K562 (cell line): ENCODE measurements around the gene RPS6KL1. TPM values are rescaled to one million over a fixed set of nuclear protein-coding genes. Genes with fewer than 3 reads are reported as not detected.

Experiments used
- ATAC-seq: fragments of 200-7000 bp; cut with Tn5 transposase; 3 replicates; pipeline ENCODE4 v1.9.1; 2020; ENCODE audit warnings: moderate library complexity
- BruUV-seq: library from RNA; stranded (reverse); fragments of 400-500 nt; replicated peaks from 2 replicates; lab custom pipeline; 2021; lab: Mats Ljungman, UMichigan
- CTCF ChIA-PET: fragments of 300-600 bp; formaldehyde crosslinking; extraction: SDS; loops from one replicate; lab custom pipeline; 2021; ENCODE audit warnings: low intra/inter-chr PET ratio; lab: Yijun Ruan, JAX
- POLR2A ChIA-PET: fragments of 300-600, 350-650 bp; sonication (Branson Sonifier 250); formaldehyde crosslinking; extraction: SDS; loops from one replicate; lab custom pipeline; 2021; ENCODE audit warnings: antibody characterized with exemption, inconsistent platforms; lab: Yijun Ruan, JAX
- DNase-seq, 4 experiments: peaks; one replicate each; pipeline versions ENCODE4 v3.0.0 to v3.0.0-alpha.2; 2011 to 2018; ENCODE audit warnings: low spot score in 3 of 4, mixed read lengths in 3 of 4; ENCODE audit errors: extremely low read depth in 1 of 4
- FAIRE-seq: peaks from 2 replicates; lab custom pipeline; 2011; peaks lifted over from hg19 to GRCh38; lab: Jason Lieb, UNC
- H2AFZ ChIP-seq: 2 replicates; pipeline ENCODE4 v1.6.0; 2011; ENCODE audit warnings: low read depth, low read length, control low read depth, inconsistent platforms
- H3K27ac ChIP-seq: fragments of 200-600 bp; 3 replicates; pipeline ENCODE4 v1.8.0; 2011; ENCODE audit warnings: low read depth, mild to moderate bottlenecking, control low read depth, inconsistent platforms, low read length, moderate library complexity, mixed read lengths; ENCODE audit errors: extremely low read depth
- H3K27me3 ChIP-seq, 2 experiments: fragments of 300-600 bp in 1 of 2; 2 replicates in 1 of 2; 3 replicates in 1 of 2; pipeline versions ENCODE4 v1.6.0 to v1.8.0; 2011; ENCODE audit warnings: inconsistent platforms in 2 of 2, low read length in 2 of 2, mild to moderate bottlenecking in 1 of 2, mixed read lengths in 1 of 2, moderate library complexity in 1 of 2; ENCODE audit not compliant: control insufficient read depth in 2 of 2, insufficient read depth in 2 of 2
- H3K36me3 ChIP-seq: fragments of 300-600 bp; 3 replicates; pipeline ENCODE4 v1.8.0; 2011; ENCODE audit warnings: mild to moderate bottlenecking, low read length, inconsistent platforms; ENCODE audit not compliant: control insufficient read depth, insufficient read depth
- H3K4me1 ChIP-seq, 2 experiments: fragments of 200-600 bp in 1 of 2; replicated peaks in 1 of 2; 2 replicates in 1 of 2; 3 replicates in 1 of 2; pipeline versions ENCODE4 v1.5.1 to v1.8.0; 2011; ENCODE audit warnings: inconsistent platforms in 2 of 2, low read length in 2 of 2, mild to moderate bottlenecking in 1 of 2, mixed read lengths in 1 of 2, moderate library complexity in 1 of 2; ENCODE audit not compliant: control insufficient read depth in 2 of 2, insufficient read depth in 2 of 2
- H3K4me2 ChIP-seq: 2 replicates; pipeline ENCODE4 v1.6.1; 2011; ENCODE audit warnings: low read length, control low read depth, inconsistent platforms, mixed read lengths; ENCODE audit not compliant: insufficient read depth
- H3K4me3 ChIP-seq: fragments of 200-600 bp; sonication (generic), shearing (Covaris generic); 2 replicates; pipeline ENCODE4 v1.5.1; 2016; ENCODE audit warnings: control low read depth, inconsistent platforms
- H3K79me2 ChIP-seq: fragments of 200-600 bp; 3 replicates; pipeline ENCODE4 v1.8.0; 2011; ENCODE audit warnings: low read length, inconsistent platforms; ENCODE audit not compliant: control insufficient read depth, insufficient read depth
- H3K9ac ChIP-seq, 2 experiments: 2 replicates each; pipeline versions ENCODE4 v1.6.0 to v1.6.1; 2011; ENCODE audit warnings: low read depth in 2 of 2, low read length in 2 of 2, control low read depth in 1 of 2, inconsistent platforms in 1 of 2, mild to moderate bottlenecking in 1 of 2, mixed read lengths in 1 of 2; ENCODE audit not compliant: insufficient read depth in 1 of 2
- H3K9me1 ChIP-seq: one replicate; pipeline ENCODE4 v1.6.0; 2011; ENCODE audit warnings: inconsistent platforms, mild to moderate bottlenecking, low read length, moderate library complexity; ENCODE audit not compliant: control insufficient read depth, insufficient read depth
- H3K9me3 ChIP-seq: replicated peaks from 2 replicates; pipeline ENCODE4 v1.5.1; 2011; ENCODE audit warnings: low read depth, low read length, inconsistent platforms; ENCODE audit not compliant: control insufficient read depth, insufficient read depth
- H4K20me1 ChIP-seq: replicated peaks from 2 replicates; pipeline ENCODE4 v1.6.1; 2011; ENCODE audit warnings: low read length, inconsistent platforms, mixed read lengths; ENCODE audit not compliant: control insufficient read depth, insufficient read depth
- CREM ChIP-seq: IDR thresholded peaks from 2 replicates; pipeline ENCODE4 v1.6.1; 2014; ENCODE audit warnings: antibody characterized with exemption, low read depth
- HDAC1 ChIP-seq, 2 experiments: fragments of 450-650 bp; IDR thresholded peaks; 2 replicates each; pipeline ENCODE4 v1.6.1; 2016 to 2017; ENCODE audit warnings: inconsistent platforms in 1 of 2, mild to moderate bottlenecking in 1 of 2, moderate library complexity in 1 of 2
- MGA ChIP-seq: fragments of 450-650 bp; IDR thresholded peaks from 2 replicates; pipeline ENCODE4 v1.6.1; 2016; ENCODE audit warnings: mild to moderate bottlenecking, moderate library complexity
- WGBS: fragments of 100-300 bp; shearing (Covaris generic); methylation state at CpG from one replicate; pipeline ENCODE4 v1.1.6; 2016; ENCODE audit warnings: low coverage, mixed read lengths; ENCODE audit not compliant: insufficient coverage; ENCODE audit errors: missing lambda C conversion rate; 5-methylcytosine and 5-hydroxymethylcytosine counted together
- in situ Hi-C: fragments of 300-500 bp; cut with MboI; formaldehyde crosslinking; loops from 4 replicates; pipeline ENCODE4 v1.15.0; 2018; ENCODE audit warnings: inconsistent platforms, mixed read lengths
- intact Hi-C: fragments of 100-400 bp; cut with micrococcal nuclease; formaldehyde crosslinking; loops from 2 replicates; pipeline ENCODE4 v1.14.2; 2022
- polyA plus RNA-seq, 8 experiments: library from polyadenylated mRNA; depleted of rRNA in 4 of 8; stranded (reverse) in 5 of 8; unstranded in 3 of 8; fragments of >200 nt; fragmentation: Nextera tagmentation in 2 of 8; fragmentation: Illumina TruSeq in 1 of 8; extraction: Ambion mirVana in 2 of 8; extraction: Trizol in 1 of 8; gene quantifications; 2 replicates each; pipeline versions ENCODE4 v1.2.1 to v1.2.3, GENCODE V29; 2011 to 2014; ENCODE audit warnings: inconsistent platforms in 1 of 8, missing spikeins in 1 of 8
- total RNA-seq, 7 experiments: library from RNA; depleted of rRNA in 6 of 7; stranded (reverse); fragments of >200 nt in 6 of 7; fragmentation: Illumina TruSeq in 2 of 7; extraction: Trizol in 2 of 7; gene quantifications; 2 replicates each; pipeline versions ENCODE4 v1.2.1 to v1.2.3, GENCODE V29; 2011 to 2021; ENCODE audit warnings: low replicate concordance in 1 of 7
- TF ChIP-seq, protein P1 (sequence below): sonication (generic); formaldehyde crosslinking; IDR thresholded peaks from 2 replicates; pipeline ENCODE4 v1.8.0; 2022; ENCODE audit warnings: mild to moderate bottlenecking, missing genetic modification reagents

The RPS6KL1 gene
- total and polyA plus RNA-seq, 9 of the 15 experiments (the other 6 are each of a cell fraction or from before 2014, with no cell fraction given), result 0.91 to 15.5 (median 8.1) TPM

GRCh38 chr14:74946659-74947281 is 23.7 kb upstream of the RPS6KL1 start (continued):
- TF ChIP-seq, protein P1, sequence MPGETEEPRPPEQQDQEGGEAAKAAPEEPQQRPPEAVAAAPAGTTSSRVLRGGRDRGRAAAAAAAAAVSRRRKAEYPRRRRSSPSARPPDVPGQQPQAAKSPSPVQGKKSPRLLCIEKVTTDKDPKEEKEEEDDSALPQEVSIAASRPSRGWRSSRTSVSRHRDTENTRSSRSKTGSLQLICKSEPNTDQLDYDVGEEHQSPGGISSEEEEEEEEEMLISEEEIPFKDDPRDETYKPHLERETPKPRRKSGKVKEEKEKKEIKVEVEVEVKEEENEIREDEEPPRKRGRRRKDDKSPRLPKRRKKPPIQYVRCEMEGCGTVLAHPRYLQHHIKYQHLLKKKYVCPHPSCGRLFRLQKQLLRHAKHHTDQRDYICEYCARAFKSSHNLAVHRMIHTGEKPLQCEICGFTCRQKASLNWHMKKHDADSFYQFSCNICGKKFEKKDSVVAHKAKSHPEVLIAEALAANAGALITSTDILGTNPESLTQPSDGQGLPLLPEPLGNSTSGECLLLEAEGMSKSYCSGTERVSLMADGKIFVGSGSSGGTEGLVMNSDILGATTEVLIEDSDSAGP, result no peak
- TF ChIP-seq CREM, result no peak

- 23% methylated on average over 16 of the region's 17 CpGs for WGBS
- peak overlapping the region; percentile 72 for H2AFZ ChIP-seq
- peaks cover 2% of the 10 kb centered on the region for H3K9me1 ChIP-seq
- no peaks in the 10 kb centered on the region for H3K27me3 ChIP-seq
- H3K4me2 ChIP-seq, result peak overlapping the region; percentile 40
- H3K9me3 ChIP-seq, result no peaks in the 10 kb centered on the region
- DNase-seq (peak; percentile 72 to 86 (median 80)), FAIRE-seq (peak; percentile 76), ATAC-seq (peak; percentile 89)
- H3K36me3 ChIP-seq, result no peaks in the 10 kb centered on the region
- peaks cover 13 to 45% of the 10 kb centered on the region in 2 experiments; a peak in 4 of 5 replicates for H3K4me1 ChIP-seq
- intact Hi-C loops (loop anchor here (1.0 to 10.0 kb wide), 3 partner anchors 56 to 359 kb away; partner anchors contain the start of gene EIF2B2), in situ Hi-C loops (no loop called here)
- ChIA-PET POLR2A (interaction anchor here (0.9 kb wide), 2 partner anchors 14 to 19 kb away, joined by 3 read pairs; no protein-coding TSS in a partner anchor), CTCF (interaction anchor here (0.6 to 3.7 kb wide), 2 partner anchors 142 to 558 kb away, joined by 3 to 21 read pairs; no protein-coding TSS in a partner anchor)
- no peaks in the 10 kb centered on the region for H4K20me1 ChIP-seq
- peak overlapping the region; percentile 21; the same call in 2 of the 3 replicates for H3K27ac ChIP-seq
- no peak overlapping the region for H3K4me3 ChIP-seq
- no peaks in the 10 kb centered on the region for H3K79me2 ChIP-seq
- TSS peak; percentile 97 for BruUV-seq
- H3K9ac ChIP-seq, result peak overlapping the region; percentile 2 to 76; a peak in 3 of 4 replicates
- TF ChIP-seq MGA (no peak), HDAC1 (IDR thresholded peaks at IDR 0.05) (no peak)
Measured at GRCh38 chr14:74945852-74946658, 23.0 kb upstream of the RPS6KL1 start.
